G401 (cell line): Measurements from ENCODE around the gene GALNT15. TPM values are rescaled to one million over a fixed set of nuclear protein-coding genes. Genes with fewer than 3 reads are reported as not detected.

Experiments used
- DNase-seq: peaks from one replicate; pipeline ENCODE4 v3.0.0-alpha.2; 2015; ENCODE audit warnings: low spot score
- in situ Hi-C: cut with HindIII; loops from 2 replicates; pipeline ENCODE4 v1.10.0; 2016; ENCODE audit warnings: low sequenced_read_pairs, mixed read lengths
- total RNA-seq: library from RNA; depleted of rRNA; stranded (reverse); fragments of >200 nt; shearing (Covaris generic); gene quantifications from 2 replicates; pipeline ENCODE4 v1.2.3, GENCODE V29; 2014

The GALNT15 gene
- total RNA-seq, 1 experiment from 2014 or later = not detected

- DNase-seq = no peak
- in situ Hi-C loops = no loop called here
Measured at GRCh38 chr3:16148213-16148612, 26.3 kb upstream of the GALNT15 start.

- in situ Hi-C loops = no loop called here
- peak; percentile 48 for DNase-seq
Measured at GRCh38 chr3:16148783-16149182, 25.7 kb upstream of the GALNT15 start.

- no peak for DNase-seq
- in situ Hi-C loops = no loop called here
Measured at GRCh38 chr3:16150285-16150684, 24.2 kb upstream of the GALNT15 start.

- no peak for DNase-seq
- in situ Hi-C loops = no loop called here
Measured at GRCh38 chr3:16151109-16151508, 23.4 kb upstream of the GALNT15 start.

GRCh38 chr3:16168211-16168610, 6.3 kb upstream of the GALNT15 start:
- in situ Hi-C loops = no loop called here
- DNase-seq = no peak

GRCh38 chr3:16171009-16171408, 3.5 kb upstream of the GALNT15 start:
- in situ Hi-C loops = no loop called here
- DNase-seq = no peak

GRCh38 chr3:16171825-16172224, 2.7 kb upstream of the GALNT15 start:
- DNase-seq = no peak
- in situ Hi-C loops = no loop called here

- DNase-seq = no peak
- in situ Hi-C loops = no loop called here
Measured at GRCh38 chr3:16173283-16174025, 1.0 kb upstream of the GALNT15 start.

- in situ Hi-C loops = no loop called here
Measured at GRCh38 chr3:16174026-16174355, 489 bp upstream of the GALNT15 start.

GRCh38 chr3:16174976-16175901, 759 bp downstream of the GALNT15 start:
- in situ Hi-C loops = no loop called here
- DNase-seq = no peak

More at GRCh38 chr3:16174026-16174355, 489 bp upstream of the GALNT15 start:
- DNase-seq = no peak

GRCh38 chr3:16176391-16177030, 2.0 kb downstream of the GALNT15 start:
- in situ Hi-C loops = no loop called here
- no peak for DNase-seq

GRCh38 chr3:16177382-16177781, 2.9 kb downstream of the GALNT15 start:
- DNase-seq = no peak
- in situ Hi-C loops = no loop called here

- in situ Hi-C loops = no loop called here
- peak; percentile 85 for DNase-seq
Measured at GRCh38 chr3:16177962-16178627, 3.6 kb downstream of the GALNT15 start.

GRCh38 chr3:16178628-16178988, 4.1 kb downstream of the GALNT15 start:
- in situ Hi-C loops = no loop called here

GRCh38 chr3:16179261-16179660, 4.8 kb downstream of the GALNT15 start:
- no peak for DNase-seq
- in situ Hi-C loops = no loop called here

More at GRCh38 chr3:16178628-16178988, 4.1 kb downstream of the GALNT15 start:
- no peak for DNase-seq

- no peak for DNase-seq
- in situ Hi-C loops = no loop called here
Measured at GRCh38 chr3:16179771-16180736, 5.6 kb downstream of the GALNT15 start.

- DNase-seq = no peak
- in situ Hi-C loops = no loop called here
Measured at GRCh38 chr3:16180737-16181134, 6.3 kb downstream of the GALNT15 start.

GRCh38 chr3:16181361-16181760, 6.9 kb downstream of the GALNT15 start:
- no peak for DNase-seq
- in situ Hi-C loops = no loop called here
